OCI-LY7 (cell line): ENCODE measurements around the gene COL17A1.

ENCODE experiments used
- CTCF ChIP-seq: fragments of 200-600 bp; sonication (generic); conservative IDR thresholded peaks from 2 replicates; pipeline ENCODE4 v1.5.1; 2014; ENCODE audit warnings: mild to moderate bottlenecking, antibody characterized with exemption, low read length, moderate library complexity, mixed read lengths
- EZH2phosphoT487 ChIP-seq: fragments of 200-600 bp; sonication (generic); IDR thresholded peaks from 2 replicates; pipeline ENCODE4 v1.6.1; 2018; ENCODE audit warnings: low read depth, borderline replicate concordance, mild to moderate bottlenecking, mixed run types, antibody characterized with exemption, low read length, moderate library complexity, mixed read lengths

GRCh38 chr10:104065748-104066147, 19.9 kb downstream of the COL17A1 start:
- TF ChIP-seq CTCF = no peak
- TF ChIP-seq EZH2phosphoT487 = no peak
